K562 (cell line): ENCODE measurements around the gene PRRT1. TPM values are rescaled to one million over a fixed set of nuclear protein-coding genes. Genes with fewer than 3 reads are reported as not detected.

Source experiments
- ATF4 ChIP-seq: fragments of 450-650 bp; formaldehyde crosslinking; IDR thresholded peaks from 2 replicates; pipeline ENCODE4 v1.4.0; 2022; ENCODE audit warnings: mild to moderate bottlenecking, moderate library complexity
- KDM1A ChIP-seq, 2 experiments: fragments of 450-650 bp; IDR thresholded peaks; 2 replicates each; pipeline ENCODE4 v1.6.1; 2016; ENCODE audit warnings: mild to moderate bottlenecking in 2 of 2
- MXD1 ChIP-seq: fragments of 250-450 bp; sonication (Bioruptor Pico); IDR thresholded peaks from 2 replicates; pipeline ENCODE4 v1.8.0; 2021; ENCODE audit warnings: borderline replicate concordance, mild to moderate bottlenecking, moderate library complexity; ENCODE audit not compliant: poor library complexity, severe bottlenecking
- PPARD ChIP-seq: fragments of 250-450 bp; sonication (Bioruptor Pico); IDR thresholded peaks from 2 replicates; pipeline ENCODE4 v1.8.0; 2022; ENCODE audit warnings: inconsistent platforms, mild to moderate bottlenecking, moderate library complexity
- SMARCC2 ChIP-seq: fragments of 450-650 bp; IDR thresholded peaks from 2 replicates; pipeline ENCODE4 v1.6.1; 2017; ENCODE audit warnings: antibody characterized with exemption, moderate library complexity, mild to moderate bottlenecking, low read depth
- SMARCE1 ChIP-seq: fragments of 450-650 bp; IDR thresholded peaks from 2 replicates; pipeline ENCODE4 v1.7.1; 2016; ENCODE audit warnings: mild to moderate bottlenecking
- SNIP1 ChIP-seq: fragments of 450-650 bp; IDR thresholded peaks from 2 replicates; pipeline ENCODE4 v1.7.1; 2017; ENCODE audit warnings: low read depth, mild to moderate bottlenecking
- TOE1 ChIP-seq, 2 experiments: fragments of 450-650 bp in 1 of 2; sonication (generic) in 1 of 2; formaldehyde crosslinking in 1 of 2; IDR thresholded peaks; 2 replicates each; pipeline versions ENCODE4 v1.7.1 to v1.8.0; 2016 to 2022; ENCODE audit warnings: borderline replicate concordance in 2 of 2, mild to moderate bottlenecking in 2 of 2, antibody characterized with exemption in 1 of 2, inconsistent platforms in 1 of 2, low read depth in 1 of 2, missing genetic modification reagents in 1 of 2, moderate library complexity in 1 of 2
- ZNF174 ChIP-seq: fragments of 250-450 bp; sonication (Bioruptor Pico); IDR thresholded peaks from 2 replicates; pipeline ENCODE4 v1.4.0; 2020; ENCODE audit warnings: mild to moderate bottlenecking
- polyA plus RNA-seq, 8 experiments: library from polyadenylated mRNA; depleted of rRNA in 4 of 8; stranded (reverse) in 5 of 8; unstranded in 3 of 8; fragments of >200 nt; fragmentation: Nextera tagmentation in 2 of 8; fragmentation: Illumina TruSeq in 1 of 8; extraction: Ambion mirVana in 2 of 8; extraction: Trizol in 1 of 8; gene quantifications; 2 replicates each; pipeline versions ENCODE4 v1.2.1 to v1.2.3, GENCODE V29; 2011 to 2014; ENCODE audit warnings: inconsistent platforms in 1 of 8, missing spikeins in 1 of 8
- total RNA-seq, 7 experiments: library from RNA; depleted of rRNA in 6 of 7; stranded (reverse); fragments of >200 nt in 6 of 7; fragmentation: Illumina TruSeq in 2 of 7; extraction: Trizol in 2 of 7; gene quantifications; 2 replicates each; pipeline versions ENCODE4 v1.2.1 to v1.2.3, GENCODE V29; 2011 to 2021; ENCODE audit warnings: low replicate concordance in 1 of 7
- TF ChIP-seq, protein P1 (sequence below): sonication (generic); formaldehyde crosslinking; IDR thresholded peaks from 2 replicates; pipeline ENCODE4 v1.9.0; 2022; ENCODE audit warnings: mild to moderate bottlenecking, missing genetic modification reagents
- TF ChIP-seq, protein P2 (sequence below): fragments of 250-450 bp; sonication (Bioruptor Pico); IDR thresholded peaks from 2 replicates; pipeline ENCODE4 v1.9.0; 2021; ENCODE audit warnings: mild to moderate bottlenecking, inconsistent platforms
- TF ChIP-seq, protein P3 (sequence below): fragments of 250-450 bp; sonication (Bioruptor Pico); IDR thresholded peaks from 2 replicates; pipeline ENCODE4 v1.5.0; 2021; ENCODE audit warnings: mild to moderate bottlenecking, moderate library complexity

The PRRT1 gene
- total and polyA plus RNA-seq, 9 of the 15 experiments (the other 6 are each of a cell fraction or from before 2014, with no cell fraction given), result 0.14 to 3.5 (median 0.41) TPM

GRCh38 chr6:32181915-32182529 is 30.3 kb upstream of the PRRT1 start (continued):
- no peak for TF ChIP-seq ATF4 (CRISPR knock-in tag)
- TF ChIP-seq, protein P1, sequence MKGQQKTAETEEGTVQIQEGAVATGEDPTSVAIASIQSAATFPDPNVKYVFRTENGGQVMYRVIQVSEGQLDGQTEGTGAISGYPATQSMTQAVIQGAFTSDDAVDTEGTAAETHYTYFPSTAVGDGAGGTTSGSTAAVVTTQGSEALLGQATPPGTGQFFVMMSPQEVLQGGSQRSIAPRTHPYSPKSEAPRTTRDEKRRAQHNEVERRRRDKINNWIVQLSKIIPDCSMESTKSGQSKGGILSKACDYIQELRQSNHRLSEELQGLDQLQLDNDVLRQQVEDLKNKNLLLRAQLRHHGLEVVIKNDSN, result no peak
- no peak for TF ChIP-seq TOE1 (IDR thresholded peaks at IDR 0.05; ENCODE audit: borderline replicate concordance)
- TF ChIP-seq TOE1 (CRISPR knock-in tag; IDR thresholded peaks at IDR 0.05; ENCODE audit: borderline replicate concordance, low read depth), result no peak
- no peak for TF ChIP-seq PPARD (CRISPR knock-in tag)
- no peak for TF ChIP-seq SMARCC2
- TF ChIP-seq MXD1 (CRISPR knock-in tag), result no peak
- TF ChIP-seq ZNF174 (CRISPR knock-in tag), result no peak
- no peak for TF ChIP-seq SNIP1
- TF ChIP-seq, protein P2, sequence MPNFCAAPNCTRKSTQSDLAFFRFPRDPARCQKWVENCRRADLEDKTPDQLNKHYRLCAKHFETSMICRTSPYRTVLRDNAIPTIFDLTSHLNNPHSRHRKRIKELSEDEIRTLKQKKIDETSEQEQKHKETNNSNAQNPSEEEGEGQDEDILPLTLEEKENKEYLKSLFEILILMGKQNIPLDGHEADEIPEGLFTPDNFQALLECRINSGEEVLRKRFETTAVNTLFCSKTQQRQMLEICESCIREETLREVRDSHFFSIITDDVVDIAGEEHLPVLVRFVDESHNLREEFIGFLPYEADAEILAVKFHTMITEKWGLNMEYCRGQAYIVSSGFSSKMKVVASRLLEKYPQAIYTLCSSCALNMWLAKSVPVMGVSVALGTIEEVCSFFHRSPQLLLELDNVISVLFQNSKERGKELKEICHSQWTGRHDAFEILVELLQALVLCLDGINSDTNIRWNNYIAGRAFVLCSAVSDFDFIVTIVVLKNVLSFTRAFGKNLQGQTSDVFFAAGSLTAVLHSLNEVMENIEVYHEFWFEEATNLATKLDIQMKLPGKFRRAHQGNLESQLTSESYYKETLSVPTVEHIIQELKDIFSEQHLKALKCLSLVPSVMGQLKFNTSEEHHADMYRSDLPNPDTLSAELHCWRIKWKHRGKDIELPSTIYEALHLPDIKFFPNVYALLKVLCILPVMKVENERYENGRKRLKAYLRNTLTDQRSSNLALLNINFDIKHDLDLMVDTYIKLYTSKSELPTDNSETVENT, result no peak
- no peak for TF ChIP-seq SMARCE1
- TF ChIP-seq, protein P3, sequence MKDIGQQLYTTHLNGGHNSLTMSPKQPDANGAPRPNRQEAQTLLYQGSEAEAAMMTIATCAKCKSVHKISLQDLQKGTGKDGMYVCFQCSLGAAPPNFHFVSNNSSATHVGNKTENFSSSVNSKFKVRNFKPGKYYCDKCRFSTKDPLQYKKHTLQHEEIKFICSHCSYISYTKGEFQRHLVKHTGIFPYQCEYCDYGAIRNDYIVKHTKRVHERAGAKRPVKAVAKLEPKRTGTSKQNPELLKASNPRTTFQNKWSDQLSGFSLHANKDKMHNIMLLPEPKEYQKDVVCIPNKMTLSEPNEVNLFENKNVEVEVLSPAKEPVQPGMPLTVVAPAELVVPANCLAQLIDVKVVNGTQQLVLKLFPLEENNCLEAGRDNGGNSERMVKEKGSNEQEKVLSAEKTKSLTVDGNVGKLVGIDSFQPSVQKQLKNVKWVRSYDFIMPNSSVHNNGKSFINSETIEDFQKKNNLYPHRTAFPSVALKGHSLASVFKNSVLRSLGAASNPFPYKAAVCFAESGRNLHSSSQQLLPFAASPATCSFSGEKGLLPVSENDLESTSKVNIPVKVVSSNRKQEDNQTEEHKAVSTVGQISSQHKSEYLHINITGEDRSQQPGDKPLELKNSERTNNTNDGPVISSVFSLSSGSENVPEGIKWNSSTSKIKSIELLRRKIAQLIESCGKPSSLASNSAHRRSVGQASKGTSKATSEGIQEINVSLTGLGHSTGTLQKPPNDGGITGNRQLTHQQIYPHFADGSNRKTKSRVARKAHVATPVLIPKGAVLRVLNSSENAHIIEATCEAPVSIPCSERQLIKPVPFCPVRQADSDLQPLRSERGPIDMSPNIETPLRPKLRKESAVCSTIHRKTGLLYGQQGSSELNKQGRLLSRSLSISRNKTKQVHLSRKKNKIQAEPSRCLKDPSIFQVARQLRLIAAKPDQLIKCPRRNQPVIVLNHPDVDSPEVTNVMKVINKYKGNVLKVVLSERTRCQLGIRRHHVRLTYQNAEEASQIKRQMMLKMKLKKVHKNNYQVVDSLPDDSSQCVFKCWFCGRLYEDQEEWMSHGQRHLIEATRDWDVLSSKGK (CRISPR knock-in tag), result no peak
- no peak for TF ChIP-seq KDM1A (IDR thresholded peaks at IDR 0.05)
